ENCODE results near the gene DMBT1.

DMBT1 gene

DNA sequence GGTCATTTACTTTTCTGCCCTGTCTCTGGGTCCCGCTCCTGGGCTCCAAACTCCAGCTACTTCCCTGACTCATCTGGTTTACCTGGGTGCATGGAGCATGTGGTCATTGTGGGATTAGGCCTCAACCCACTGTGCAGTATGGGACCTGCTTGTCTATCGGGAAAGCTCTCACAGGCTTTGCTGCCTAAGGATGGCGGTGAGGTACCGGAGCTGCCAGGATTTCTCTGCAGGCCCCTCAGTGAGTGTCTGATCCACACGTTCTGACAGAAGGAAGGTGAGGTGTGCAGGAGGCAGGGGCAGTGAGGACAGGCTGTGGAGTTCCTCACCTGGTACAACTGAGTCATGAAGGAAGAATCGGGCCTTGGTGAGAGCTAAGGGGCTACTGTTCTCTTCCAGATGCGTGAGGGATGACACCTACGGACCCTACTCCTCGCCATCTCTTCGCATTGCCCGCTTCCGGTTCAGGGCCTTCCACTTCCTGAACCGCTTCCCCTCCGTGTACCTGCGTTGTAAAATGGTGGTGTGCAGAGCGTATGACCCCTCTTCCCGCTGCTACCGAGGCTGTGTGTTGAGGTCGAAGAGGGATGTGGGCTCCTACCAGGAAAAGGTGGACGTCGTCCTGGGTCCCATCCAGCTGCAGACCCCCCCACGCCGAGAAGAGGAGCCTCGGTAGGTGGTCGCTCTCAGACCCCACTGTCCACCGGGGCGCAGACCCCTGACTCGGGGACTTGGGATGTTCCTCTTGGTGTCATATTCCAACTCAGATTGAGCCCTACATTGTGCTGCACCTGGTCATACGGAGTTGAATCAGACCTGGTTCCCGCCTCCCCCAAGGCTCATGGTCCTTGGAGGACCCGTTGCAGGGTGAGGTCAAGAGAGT is 82.4 kb downstream of the DMBT1 start:
- no peaks in the 10 kb centered on the region for H3K27me3 ChIP-seq (ENCODE audit: control insufficient read depth, insufficient read depth, low read length, poor library complexity, severe bottlenecking)

DNA sequence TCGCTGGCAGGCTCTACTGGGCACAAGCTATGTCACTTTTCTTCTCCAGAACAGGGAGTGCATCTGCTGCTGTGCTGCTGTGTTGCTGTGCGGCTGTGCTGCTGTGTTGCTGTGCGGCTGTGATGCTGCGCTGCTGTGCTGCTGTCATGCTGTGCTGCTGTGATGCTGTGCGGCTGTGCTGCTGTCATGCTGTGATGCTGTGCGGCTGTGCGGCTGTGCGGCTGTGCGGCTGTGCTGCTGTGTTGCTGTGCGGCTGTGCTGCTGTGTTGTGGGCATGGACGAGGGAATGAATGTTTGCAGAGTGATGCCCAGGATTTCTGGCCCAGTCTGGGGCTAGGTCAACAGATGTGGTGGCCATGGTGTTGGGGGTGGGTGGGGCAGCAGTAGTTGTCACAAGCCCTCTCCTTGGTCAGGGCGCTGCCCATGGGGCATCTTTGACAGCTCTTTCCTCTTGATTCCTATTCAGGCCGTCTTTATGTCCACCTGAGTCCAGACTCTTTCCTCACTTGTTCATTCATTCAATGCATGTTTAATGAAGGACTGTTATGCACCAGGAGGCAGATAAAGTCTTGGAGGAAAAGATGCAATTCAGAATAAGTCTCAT is 83.5 kb downstream of the DMBT1 start:
- Histone ChIP-seq H3K4me3 (ENCODE audit: insufficient read depth, low read depth, low read length) (no peak overlapping the region), H3K27ac (ENCODE audit: insufficient read depth, low read depth, low read length, poor library complexity, severe bottlenecking) (no peak overlapping the region), H3K9me3 (ENCODE audit: control insufficient read depth, low read length) (no peaks in the 10 kb centered on the region), H3K36me3 (ENCODE audit: control insufficient read depth, insufficient read depth, low read length) (no peaks in the 10 kb centered on the region), H3K4me1 (ENCODE audit: control insufficient read depth, insufficient read depth, low read length) (no peaks in the 10 kb centered on the region), H3K27me3 (ENCODE audit: control insufficient read depth, insufficient read depth, low read length, poor library complexity, severe bottlenecking) (no peaks in the 10 kb centered on the region)
- 86 to 91% methylated on average over 13 of the region's 13 CpGs for WGBS, 2 experiments

More for the DNA sequence above, 82.4 kb downstream of the DMBT1 start:
- no peak overlapping the region for H3K27ac ChIP-seq (ENCODE audit: insufficient read depth, low read depth, low read length, poor library complexity, severe bottlenecking)
- no peaks in the 10 kb centered on the region for H3K9me3 ChIP-seq (ENCODE audit: control insufficient read depth, low read length)
- H3K36me3 ChIP-seq (ENCODE audit: control insufficient read depth, insufficient read depth, low read length), result no peaks in the 10 kb centered on the region
- H3K4me3 ChIP-seq (ENCODE audit: insufficient read depth, low read depth, low read length), result no peak overlapping the region
- 92 to 95% methylated on average over 31 of the region's 31 CpGs for WGBS, 2 experiments
- no peaks in the 10 kb centered on the region for H3K4me1 ChIP-seq (ENCODE audit: control insufficient read depth, insufficient read depth, low read length)

DNA sequence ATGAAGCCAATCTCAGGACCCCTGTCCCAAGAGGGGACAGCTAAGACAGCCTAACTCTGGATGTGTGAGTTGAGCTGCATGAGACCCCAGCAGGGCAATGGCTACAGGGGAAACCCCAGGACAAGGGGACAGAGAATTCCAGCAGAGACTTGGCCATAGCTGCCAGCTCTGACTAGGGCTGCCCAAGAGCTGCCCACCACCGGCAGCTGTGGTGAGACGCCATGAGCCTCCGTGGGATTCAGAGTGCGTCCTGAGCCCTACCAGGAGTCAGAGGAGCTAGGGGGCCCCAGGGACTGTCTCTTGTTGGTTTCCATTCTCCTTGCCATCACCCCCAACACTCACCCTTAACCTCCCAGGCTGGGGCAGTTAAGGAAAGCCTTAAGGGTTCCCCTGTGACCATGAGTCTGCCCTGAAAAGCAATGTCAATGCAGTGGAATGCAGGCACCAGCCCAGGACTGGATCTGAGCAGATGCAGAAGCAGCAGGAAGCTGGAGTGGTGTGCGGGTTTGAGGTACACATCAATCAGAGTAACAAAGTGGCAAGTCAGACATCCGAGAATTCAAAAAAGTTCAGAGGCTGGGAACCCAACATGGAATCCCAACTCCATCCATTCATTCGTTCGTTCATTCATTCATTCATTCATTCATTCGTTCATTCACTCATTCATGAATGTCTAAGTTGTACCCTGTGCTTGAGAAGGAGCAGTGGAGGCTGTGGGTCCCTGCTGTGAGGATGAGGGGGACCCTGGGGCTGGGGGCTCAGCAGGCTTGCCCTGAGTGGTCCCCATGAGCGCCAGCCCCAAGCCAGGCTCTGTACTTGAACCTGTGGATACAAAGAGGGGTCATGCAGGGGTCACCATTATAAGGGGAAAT is 86.2 kb downstream of the DMBT1 start:
- Histone ChIP-seq H3K4me1 (ENCODE audit: control insufficient read depth, insufficient read depth, low read length) (no peaks in the 10 kb centered on the region), H3K9me3 (ENCODE audit: control insufficient read depth, low read length) (no peaks in the 10 kb centered on the region), H3K27ac (ENCODE audit: insufficient read depth, low read depth, low read length, poor library complexity, severe bottlenecking) (no peak overlapping the region), H3K4me3 (ENCODE audit: insufficient read depth, low read depth, low read length) (no peak overlapping the region), H3K36me3 (ENCODE audit: control insufficient read depth, insufficient read depth, low read length) (no peaks in the 10 kb centered on the region), H3K27me3 (ENCODE audit: control insufficient read depth, insufficient read depth, low read length, poor library complexity, severe bottlenecking) (no peaks in the 10 kb centered on the region)
- 86 to 92% methylated on average over 10 of the region's 10 CpGs for WGBS, 2 experiments

DNA sequence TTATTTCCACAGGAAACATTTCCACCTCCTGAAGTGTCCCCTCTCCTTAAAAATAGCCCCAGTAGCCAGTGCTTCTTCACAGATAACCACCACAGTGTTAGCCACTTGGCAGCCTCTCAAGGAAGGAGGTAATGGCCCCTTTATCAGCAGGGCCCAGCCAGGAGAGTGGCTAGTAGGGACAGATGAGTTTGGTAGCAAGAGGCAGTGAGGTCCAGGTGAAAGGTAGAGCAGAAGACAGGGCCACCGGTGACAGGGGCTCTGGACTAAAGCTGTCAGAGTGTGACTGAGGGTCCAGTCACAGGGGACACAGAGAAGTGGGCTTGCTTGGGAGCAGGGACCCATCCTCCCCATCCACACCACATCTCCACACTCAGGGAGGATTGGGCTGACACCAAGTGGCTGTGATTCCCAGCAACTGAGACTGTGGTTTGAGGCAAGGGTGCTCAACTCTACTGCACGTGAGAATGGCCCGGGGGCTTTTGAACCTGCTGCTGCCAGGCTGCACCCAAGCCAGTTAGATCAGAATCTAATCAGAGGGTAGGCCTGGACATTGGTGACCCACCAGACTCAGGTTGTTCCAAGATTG is 86.9 kb downstream of the DMBT1 start:
- H3K36me3 ChIP-seq (ENCODE audit: control insufficient read depth, insufficient read depth, low read length), result no peaks in the 10 kb centered on the region
- H3K4me3 ChIP-seq (ENCODE audit: insufficient read depth, low read depth, low read length), result no peak overlapping the region
- WGBS, 2 experiments, result 93 to 94% methylated on average over 3 of the region's 3 CpGs
- H3K27me3 ChIP-seq (ENCODE audit: control insufficient read depth, insufficient read depth, low read length, poor library complexity, severe bottlenecking), result no peaks in the 10 kb centered on the region
- no peak overlapping the region for H3K27ac ChIP-seq (ENCODE audit: insufficient read depth, low read depth, low read length, poor library complexity, severe bottlenecking)
- H3K9me3 ChIP-seq (ENCODE audit: control insufficient read depth, low read length), result no peaks in the 10 kb centered on the region
- H3K4me1 ChIP-seq (ENCODE audit: control insufficient read depth, insufficient read depth, low read length), result no peaks in the 10 kb centered on the region

DNA sequence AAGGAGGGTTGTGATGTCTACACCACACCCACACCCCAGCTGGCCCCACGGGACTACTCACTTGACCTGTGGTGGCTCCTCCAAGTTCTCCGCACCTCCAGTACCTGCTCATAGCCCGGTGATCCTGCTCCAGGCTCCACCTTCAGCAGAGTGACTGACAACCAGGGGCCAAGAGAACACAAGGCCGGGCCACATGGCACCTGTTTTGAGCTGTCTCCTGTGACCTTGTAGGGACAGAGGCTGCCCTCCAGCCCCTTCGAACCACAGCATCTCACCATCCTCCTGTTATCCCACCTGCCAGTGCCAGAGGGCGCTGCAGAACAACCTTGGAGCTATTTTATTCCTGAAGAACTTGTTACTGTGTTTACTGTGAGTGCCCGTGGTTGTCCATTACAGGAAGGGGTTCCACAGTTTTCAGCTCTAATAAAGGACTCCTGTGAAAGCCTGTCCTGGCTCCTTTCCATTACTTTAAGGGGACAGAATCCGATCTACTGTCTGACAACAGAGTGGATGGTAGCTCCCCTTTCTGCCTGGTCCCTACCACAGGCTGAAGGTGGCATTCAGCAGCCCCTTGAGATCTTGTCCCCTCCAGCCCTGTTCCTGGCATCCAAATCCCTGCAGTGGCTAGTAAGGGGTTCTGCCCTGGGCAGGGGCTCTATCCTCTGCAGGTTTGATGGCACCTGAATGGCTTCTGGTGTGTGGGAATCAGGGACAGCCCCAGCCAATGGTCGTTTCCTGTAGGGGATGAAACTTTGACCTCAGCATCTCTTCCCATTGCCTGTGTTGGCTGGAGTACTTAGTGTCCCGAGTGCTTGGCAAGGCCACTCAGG is 88.3 kb downstream of the DMBT1 start:
- H3K9me3 ChIP-seq (ENCODE audit: control insufficient read depth, low read length), result no peaks in the 10 kb centered on the region
- H3K36me3 ChIP-seq (ENCODE audit: control insufficient read depth, insufficient read depth, low read length), result no peaks in the 10 kb centered on the region
- WGBS, 2 experiments, result 48 to 50% methylated on average over 10 of the region's 10 CpGs
- no peak overlapping the region for H3K4me3 ChIP-seq (ENCODE audit: insufficient read depth, low read depth, low read length)
- no peaks in the 10 kb centered on the region for H3K27me3 ChIP-seq (ENCODE audit: control insufficient read depth, insufficient read depth, low read length, poor library complexity, severe bottlenecking)
- H3K4me1 ChIP-seq (ENCODE audit: control insufficient read depth, insufficient read depth, low read length), result no peaks in the 10 kb centered on the region
- no peak overlapping the region for H3K27ac ChIP-seq (ENCODE audit: insufficient read depth, low read depth, low read length, poor library complexity, severe bottlenecking)

DNA sequence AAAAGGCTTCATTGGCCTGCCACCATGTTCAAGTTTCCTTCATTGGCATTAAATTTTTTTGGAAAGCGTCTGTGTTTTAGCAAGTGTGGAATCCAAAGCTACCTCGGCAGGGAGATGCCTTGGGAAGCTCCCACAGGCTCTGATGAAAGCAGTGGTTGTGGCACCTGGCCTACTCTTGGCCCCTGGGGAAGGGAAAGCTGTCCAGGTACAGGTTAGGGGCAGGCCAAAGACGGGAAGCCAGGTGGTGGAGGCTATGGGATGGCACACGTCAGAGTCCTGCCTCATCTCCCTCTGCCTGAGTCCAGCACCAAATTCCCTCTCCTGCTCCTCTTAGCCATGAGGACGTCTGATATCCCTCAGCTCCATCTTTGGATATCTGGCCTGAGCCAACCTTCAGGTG is 89.3 kb downstream of the DMBT1 start:
- Histone ChIP-seq H3K9me3 (ENCODE audit: control insufficient read depth, low read length) (no peaks in the 10 kb centered on the region), H3K27me3 (ENCODE audit: control insufficient read depth, insufficient read depth, low read length, poor library complexity, severe bottlenecking) (no peaks in the 10 kb centered on the region), H3K27ac (ENCODE audit: insufficient read depth, low read depth, low read length, poor library complexity, severe bottlenecking) (no peak overlapping the region), H3K36me3 (ENCODE audit: control insufficient read depth, insufficient read depth, low read length) (no peaks in the 10 kb centered on the region), H3K4me3 (ENCODE audit: insufficient read depth, low read depth, low read length) (no peak overlapping the region), H3K4me1 (ENCODE audit: control insufficient read depth, insufficient read depth, low read length) (no peaks in the 10 kb centered on the region)
- WGBS, 2 experiments, result 87 to 92% methylated on average over 5 of the region's 5 CpGs

DNA sequence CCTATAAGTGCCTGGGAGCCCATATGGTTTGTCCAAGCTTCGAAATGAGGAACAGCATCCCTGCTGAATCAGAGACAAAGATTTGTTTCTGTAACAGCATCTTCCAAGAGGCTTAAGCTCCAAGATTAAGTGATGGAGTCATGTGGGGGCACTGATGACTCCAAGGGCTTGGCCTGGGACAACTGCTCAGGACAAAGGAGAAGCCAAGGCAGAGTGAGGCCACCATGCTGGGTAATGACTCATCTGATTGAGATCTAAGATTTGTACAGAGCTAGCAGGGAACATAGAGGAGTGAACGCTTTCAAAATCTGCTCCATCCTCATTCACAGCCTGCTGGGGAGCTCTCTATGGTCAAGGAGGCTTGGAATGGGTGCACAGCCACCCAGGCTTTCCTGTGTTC is 89.8 kb downstream of the DMBT1 start:
- no peaks in the 10 kb centered on the region for H3K4me1 ChIP-seq (ENCODE audit: control insufficient read depth, insufficient read depth, low read length)
- H3K36me3 ChIP-seq (ENCODE audit: control insufficient read depth, insufficient read depth, low read length), result no peaks in the 10 kb centered on the region
- H3K4me3 ChIP-seq (ENCODE audit: insufficient read depth, low read depth, low read length), result no peak overlapping the region
- H3K27me3 ChIP-seq (ENCODE audit: control insufficient read depth, insufficient read depth, low read length, poor library complexity, severe bottlenecking), result no peaks in the 10 kb centered on the region
- H3K27ac ChIP-seq (ENCODE audit: insufficient read depth, low read depth, low read length, poor library complexity, severe bottlenecking), result no peak overlapping the region
- H3K9me3 ChIP-seq (ENCODE audit: control insufficient read depth, low read length), result no peaks in the 10 kb centered on the region
- WGBS, 2 experiments, result 92 to 97% methylated on average over 2 of the region's 2 CpGs

DNA sequence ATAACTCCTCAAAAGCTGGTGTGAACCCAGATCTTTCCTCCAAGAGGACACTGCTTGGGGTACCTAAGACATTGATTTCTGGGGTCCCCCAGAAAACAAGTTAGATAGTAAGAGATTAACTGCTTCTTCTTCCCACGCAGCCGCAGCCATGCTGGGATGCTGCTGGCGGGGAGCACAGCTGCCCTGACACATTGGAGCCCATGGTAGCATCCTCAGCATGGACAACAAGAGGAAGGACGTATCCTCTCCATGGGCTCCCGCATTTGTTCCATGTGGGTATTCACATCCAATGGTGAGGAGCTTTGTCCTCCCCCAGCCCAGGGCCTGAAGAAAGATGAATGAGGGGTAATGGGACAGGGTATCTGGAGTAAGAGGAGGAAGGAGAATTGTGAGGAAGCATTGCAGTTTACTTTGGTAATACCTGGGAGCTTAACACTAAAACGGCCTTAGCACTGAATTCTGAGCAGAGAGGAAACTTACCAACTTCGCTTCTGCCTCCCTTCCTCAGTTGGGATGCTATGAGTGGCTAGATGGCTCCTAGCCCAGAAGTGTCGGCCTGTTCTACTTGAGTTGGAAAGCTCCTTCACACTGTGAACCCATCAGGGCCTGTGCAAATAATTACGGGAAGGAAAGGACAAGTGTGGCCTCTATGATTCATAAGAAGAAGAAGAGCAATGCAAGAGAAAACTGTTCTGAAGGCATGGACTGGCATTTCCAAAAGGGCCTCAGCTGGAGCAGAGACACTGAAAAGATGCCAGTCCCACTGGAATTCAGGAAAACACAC is 95.2 kb downstream of the DMBT1 start:
- Histone ChIP-seq H3K4me1 (ENCODE audit: control insufficient read depth, insufficient read depth, low read length) (no peaks in the 10 kb centered on the region), H3K9me3 (ENCODE audit: control insufficient read depth, low read length) (no peaks in the 10 kb centered on the region), H3K4me3 (ENCODE audit: insufficient read depth, low read depth, low read length) (no peak overlapping the region), H3K27ac (ENCODE audit: insufficient read depth, low read depth, low read length, poor library complexity, severe bottlenecking) (no peak overlapping the region), H3K27me3 (ENCODE audit: control insufficient read depth, insufficient read depth, low read length, poor library complexity, severe bottlenecking) (no peaks in the 10 kb centered on the region), H3K36me3 (ENCODE audit: control insufficient read depth, insufficient read depth, low read length) (no peaks in the 10 kb centered on the region)
- 95% methylated on average over 9 of the region's 9 CpGs for WGBS, 2 experiments

DNA sequence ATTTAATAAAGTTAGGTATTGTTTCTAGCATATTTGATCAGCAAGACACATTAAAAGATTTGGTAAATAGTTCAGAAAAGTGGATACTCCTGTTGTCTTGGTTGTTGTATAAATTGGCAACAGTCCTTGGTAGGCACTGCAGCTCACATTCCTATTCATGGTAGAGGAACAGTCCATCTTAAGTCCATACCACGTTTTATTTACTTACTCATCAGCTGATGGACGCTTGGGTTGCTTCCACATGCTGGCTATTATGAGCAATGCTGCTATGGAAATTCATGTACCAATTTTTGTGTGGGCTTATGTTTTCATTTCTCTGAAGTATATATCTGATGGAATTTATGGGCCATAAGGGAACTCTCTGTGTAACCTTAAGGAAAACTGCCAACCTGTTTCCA is 95.8 kb downstream of the DMBT1 start:
- H3K9me3 ChIP-seq (ENCODE audit: control insufficient read depth, low read length), result no peaks in the 10 kb centered on the region
- no peaks in the 10 kb centered on the region for H3K4me1 ChIP-seq (ENCODE audit: control insufficient read depth, insufficient read depth, low read length)
- WGBS, 2 experiments, result 93 to 100% methylated on average over 2 of the region's 2 CpGs
- no peaks in the 10 kb centered on the region for H3K27me3 ChIP-seq (ENCODE audit: control insufficient read depth, insufficient read depth, low read length, poor library complexity, severe bottlenecking)
- no peak overlapping the region for H3K4me3 ChIP-seq (ENCODE audit: insufficient read depth, low read depth, low read length)
- no peak overlapping the region for H3K27ac ChIP-seq (ENCODE audit: insufficient read depth, low read depth, low read length, poor library complexity, severe bottlenecking)
- no peaks in the 10 kb centered on the region for H3K36me3 ChIP-seq (ENCODE audit: control insufficient read depth, insufficient read depth, low read length)

Measured in ectodermal cell (in vitro differentiated cells).